Activated B cell treated with CpG ODN at 0.5 μM for 24 hours (primary cell): ENCODE data around the gene OS9. TPM values are rescaled to one million over a fixed set of nuclear protein-coding genes. Genes with fewer than 3 reads are reported as not detected.

Experiments used
- ATAC-seq: fragments of 200-7000 bp; cut with Tn5 transposase; one replicate; pipeline ENCODE4 v1.10.0; 2021; ENCODE audit warnings: low read depth, mild to moderate bottlenecking, moderate library complexity
- CTCF ChIA-PET: fragments of 350-600 bp; sonication (Branson Sonifier 250); formaldehyde crosslinking; loops from one replicate; lab custom pipeline; 2021; ENCODE audit warnings: antibody characterized with exemption; lab: Charles Lee
- POLR2A ChIA-PET: fragments of 350-600 bp; sonication (Branson Sonifier 250); formaldehyde crosslinking; loops from one replicate; lab custom pipeline; 2021; ENCODE audit warnings: antibody characterized with exemption; lab: Charles Lee
- DNase-seq: peaks from one replicate; pipeline ENCODE4 v3.0.0; 2022
- H3K27ac Mint-ChIP-seq: one replicate; pipeline ENCODE4 v1.8.0; 2020; ENCODE audit warnings: mixed read lengths
- H3K27me3 Mint-ChIP-seq: one replicate; pipeline ENCODE4 v1.8.0; 2021; ENCODE audit warnings: mixed read lengths
- H3K36me3 Mint-ChIP-seq: one replicate; pipeline ENCODE4 v1.8.0; 2021; ENCODE audit warnings: low read depth, mixed read lengths
- H3K4me1 Mint-ChIP-seq: one replicate; pipeline ENCODE4 v1.8.0; 2021; ENCODE audit warnings: mixed read lengths
- H3K4me3 Mint-ChIP-seq: one replicate; pipeline ENCODE4 v1.8.0; 2020; ENCODE audit warnings: mild to moderate bottlenecking, mixed read lengths
- H3K9me3 Mint-ChIP-seq: one replicate; pipeline ENCODE4 v1.8.0; 2020; ENCODE audit warnings: mixed read lengths
- CTCF ChIP-seq: fragments of 200-600 bp; IDR thresholded peaks from one replicate; pipeline ENCODE4 v1.8.0; 2022; ENCODE audit warnings: antibody characterized with exemption, mild to moderate bottlenecking
- intact Hi-C: fragments of 100-400 bp; cut with micrococcal nuclease; formaldehyde crosslinking; loops from one replicate; pipeline ENCODE4 v1.15.1; 2024
- total RNA-seq: library from RNA; stranded (reverse); gene quantifications from 2 replicates; pipeline ENCODE4 v1.2.3, GENCODE V29; 2022

Gene OS9
- total RNA-seq, 1 donor from 2014 or later = 166 TPM

GRCh38 chr12:57769594-57769993 is 75.7 kb downstream of the OS9 start:
- Mint-ChIP-seq H3K27ac (no peak overlapping the region), H3K4me1 (peaks cover 40% of the 10 kb centered on the region), H3K36me3 (peaks cover 31% of the 10 kb centered on the region), H3K9me3 (no peaks in the 10 kb centered on the region), H3K4me3 (peak overlapping the region; percentile 38), H3K27me3 (peaks cover 10% of the 10 kb centered on the region)
- ATAC-seq = no peak
- ChIA-PET POLR2A (interaction anchor here (1.2 to 6.7 kb wide), 2 partner anchors 13 kb away, joined by 3 to 34 read pairs; partner anchors contain the start of genes MARCHF9 and TSFM), CTCF (no interaction called here)
- DNase-seq = no peak
- no peak for TF ChIP-seq CTCF
- intact Hi-C loops = no loop called here

- H3K9me3 Mint-ChIP-seq = no peaks in the 10 kb centered on the region
- intact Hi-C loops = no loop called here
- peaks cover 31% of the 10 kb centered on the region for H3K36me3 Mint-ChIP-seq
- peaks cover 29% of the 10 kb centered on the region for H3K4me1 Mint-ChIP-seq
- no peak for DNase-seq
- POLR2A ChIA-PET = interaction anchor here (1.2 to 6.7 kb wide), 2 partner anchors 12 to 14 kb away, joined by 3 to 34 read pairs; partner anchors contain the start of genes MARCHF9 and TSFM
- peak overlapping the region; percentile 44 for H3K4me3 Mint-ChIP-seq
- peaks cover 9% of the 10 kb centered on the region for H3K27me3 Mint-ChIP-seq
- CTCF ChIA-PET = no interaction called here
- no peak for TF ChIP-seq CTCF
- no peak overlapping the region for H3K27ac Mint-ChIP-seq
- no peak for ATAC-seq
Observed at GRCh38 chr12:57770734-57771133, 76.8 kb downstream of the OS9 start.

Other genes with a start within 250 kb of the OS9 start
- gene INHBE, start 238.8 kb upstream of the OS9 start, total RNA-seq = 0.07 and 0.29 TPM in 2 replicates
- gene GLI1, start 234.3 kb upstream of the OS9 start, total RNA-seq = 0.51 and 1.3 TPM in 2 replicates
- 98.8 and 104 TPM in 2 replicates for gene ARHGAP9, start 214.3 kb upstream of the OS9 start, total RNA-seq
- 368 and 425 TPM in 2 replicates for gene MARS1, start 206.1 kb upstream of the OS9 start, total RNA-seq
- 30.5 and 34.3 TPM in 2 replicates for gene DDIT3, start 173.6 kb upstream of the OS9 start, total RNA-seq
- gene MBD6, start 171.3 kb upstream of the OS9 start, total RNA-seq = 96.0 and 105 TPM in 2 replicates
- 83.3 and 91.8 TPM in 2 replicates for gene DCTN2, start 146.9 kb upstream of the OS9 start, total RNA-seq
- 0.13 and 0.15 TPM in 2 replicates for gene KIF5A, start 144.1 kb upstream of the OS9 start, total RNA-seq
- gene PIP4K2C, start 102.9 kb upstream of the OS9 start, total RNA-seq = 16.5 and 17.9 TPM in 2 replicates
- gene DTX3, start 89.3 kb upstream of the OS9 start, total RNA-seq = 3.7 and 3.9 TPM in 2 replicates
- not detected in 2 replicates for gene ARHGEF25, start 82.7 kb upstream of the OS9 start, total RNA-seq
- gene B4GALNT1, start 60.9 kb upstream of the OS9 start, total RNA-seq = 0.31 and 0.51 TPM in 2 replicates
- gene AGAP2, start 44.6 kb downstream of the OS9 start, total RNA-seq = 17.5 and 18.5 TPM in 2 replicates
- gene TSPAN31, start 50.9 kb downstream of the OS9 start, total RNA-seq = 35.8 and 37.6 TPM in 2 replicates
- 95.7 and 95.9 TPM in 2 replicates for gene CDK4, start 58.2 kb downstream of the OS9 start, total RNA-seq
- gene MARCHF9, start 61.0 kb downstream of the OS9 start, total RNA-seq = 54.1 and 58.2 TPM in 2 replicates
- gene CYP27B1, start 72.9 kb downstream of the OS9 start, total RNA-seq = 2.4 and 2.5 TPM in 2 replicates
- gene METTL1, start 78.0 kb downstream of the OS9 start, total RNA-seq = 32.2 and 40.7 TPM in 2 replicates
- 0.60 and 1.2 TPM in 2 replicates for gene EEF1AKMT3, start 78.5 kb downstream of the OS9 start, total RNA-seq
- gene TSFM, start 88.7 kb downstream of the OS9 start, total RNA-seq = 28.4 and 33.4 TPM in 2 replicates
- 1.5 and 3.1 TPM in 2 replicates for gene AVIL, start 124.6 kb downstream of the OS9 start, total RNA-seq
- 73.2 and 81.5 TPM in 2 replicates for gene CTDSP2, start 152.6 kb downstream of the OS9 start, total RNA-seq
- 3.0 and 3.9 TPM in 2 replicates for gene ATP23, start 247.4 kb downstream of the OS9 start, total RNA-seq